ENCODE measurements around the gene GLT8D2.
"Not testable (repeated sequence)": the region's sequence is repeated elsewhere in the genome, so short reads cannot be mapped to it uniquely, and the experiment has no call there.

GLT8D2 gene

DNA sequence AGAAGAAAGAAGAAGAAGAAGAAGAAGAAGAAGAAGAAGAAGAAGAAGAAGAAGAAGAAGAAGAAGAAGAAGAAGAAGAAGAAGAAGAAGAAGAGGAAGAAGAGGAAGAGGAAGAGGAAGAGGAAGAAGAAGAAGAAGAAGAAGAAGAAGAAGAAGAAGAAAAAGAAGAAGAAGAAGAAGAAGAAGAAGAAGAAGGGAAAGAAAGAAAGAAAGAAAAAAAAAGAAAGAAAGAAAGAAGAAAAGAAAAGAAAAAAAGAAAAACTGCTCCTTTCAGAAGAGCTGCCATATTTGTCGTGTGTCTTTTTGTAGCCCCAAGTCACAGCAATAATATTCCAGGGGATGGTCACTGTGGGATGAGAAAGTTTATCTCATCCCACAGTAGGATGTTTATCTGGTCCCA lies 28.1 kb downstream of the GLT8D2 start:
- H3K14ac ChIP-seq (ENCODE audit: low read length); H3K36me3 ChIP-seq (replicated peaks in 1 of 2; ENCODE audit: control insufficient read depth in 2 of 2, insufficient read depth in 2 of 2, low read length in 2 of 2); H2AFZ ChIP-seq (ENCODE audit: low read length); H4K8ac ChIP-seq (ENCODE audit: low read depth, low read length); H2BK120ac ChIP-seq (ENCODE audit: low read depth, low read length); H2BK12ac ChIP-seq (ENCODE audit: low read length); H3K4me3 ChIP-seq (ENCODE audit: low read length in 2 of 2); H2BK15ac ChIP-seq (ENCODE audit: low read length); H3K79me1 ChIP-seq (ENCODE audit: low read depth, low read length); H2AK5ac ChIP-seq (ENCODE audit: low read depth, low read length); H3K27ac ChIP-seq (replicated peaks; ENCODE audit: low read length); H3K27me3 ChIP-seq (ENCODE audit: control insufficient read depth in 3 of 3, insufficient read depth in 3 of 3, low read depth in 1 of 3, low read length in 3 of 3); H3K18ac ChIP-seq (ENCODE audit: low read length); DNase-seq (ENCODE audit: low spot score); H3K4me2 ChIP-seq (ENCODE audit: insufficient read depth, low read length, poor library complexity, severe bottlenecking); H3K9me3 ChIP-seq (replicated peaks in 1 of 2; ENCODE audit: control insufficient read depth in 2 of 2, insufficient read depth in 1 of 2, low read depth in 1 of 2, low read length in 2 of 2); H3K23ac ChIP-seq (ENCODE audit: low read depth, low read length, poor library complexity); H3K4me1 ChIP-seq (ENCODE audit: control insufficient read depth in 2 of 2, insufficient read depth in 1 of 2, low read depth in 1 of 2, low read length in 2 of 2); H3K4ac ChIP-seq (ENCODE audit: low read length); H3K9ac ChIP-seq (ENCODE audit: low read depth, low read length, poor library complexity); H4K91ac ChIP-seq (ENCODE audit: low read depth, low read length, poor library complexity); H2BK5ac ChIP-seq (ENCODE audit: low read length): not testable (repeated sequence)
- WGBS, 2 donors (ENCODE audit: extremely low coverage in 2 of 2, insufficient read length in 2 of 2, insufficient replicate concordance in 1 of 2), result no CpG with 5 or more reads among the region's 1 CpG

- H3K18ac ChIP-seq (ENCODE audit: low read length), result no peak overlapping the region
- H4K8ac ChIP-seq (ENCODE audit: low read depth, low read length), result no peak overlapping the region
- no peak overlapping the region for H3K14ac ChIP-seq (ENCODE audit: low read length)
- no peak for DNase-seq (ENCODE audit: low spot score)
- no peaks in the 10 kb centered on the region for H3K79me1 ChIP-seq (ENCODE audit: low read depth, low read length)
- H4K91ac ChIP-seq (ENCODE audit: low read depth, low read length, poor library complexity), result no peak overlapping the region
- no peak overlapping the region for H2BK120ac ChIP-seq (ENCODE audit: low read depth, low read length)
- no peak overlapping the region for H3K27ac ChIP-seq (replicated peaks; ENCODE audit: low read length)
- no peak overlapping the region for H3K4me2 ChIP-seq (ENCODE audit: insufficient read depth, low read length, poor library complexity, severe bottlenecking)
- H3K36me3 ChIP-seq (replicated peaks in 1 of 2; ENCODE audit: control insufficient read depth in 2 of 2, insufficient read depth in 2 of 2, low read length in 2 of 2), result no peaks in the 10 kb centered on the region
- no peak overlapping the region for H3K4me3 ChIP-seq (ENCODE audit: low read length in 2 of 2)
- WGBS, 2 donors (ENCODE audit: extremely low coverage in 2 of 2, insufficient read length in 2 of 2, insufficient replicate concordance in 1 of 2), result no CpG with 5 or more reads among the region's 4 CpGs
- no peaks in the 10 kb centered on the region for H3K27me3 ChIP-seq (ENCODE audit: control insufficient read depth in 3 of 3, insufficient read depth in 3 of 3, low read depth in 1 of 3, low read length in 3 of 3)
- H2AK5ac ChIP-seq (ENCODE audit: low read depth, low read length), result no peak overlapping the region
- H3K4ac ChIP-seq (ENCODE audit: low read length), result no peak overlapping the region
- H3K9ac ChIP-seq (ENCODE audit: low read depth, low read length, poor library complexity), result no peak overlapping the region
- H3K4me1 ChIP-seq (ENCODE audit: control insufficient read depth in 2 of 2, insufficient read depth in 1 of 2, low read depth in 1 of 2, low read length in 2 of 2), result no peaks in the 10 kb centered on the region
- no peak overlapping the region for H2BK15ac ChIP-seq (ENCODE audit: low read length)
- H2AFZ ChIP-seq (ENCODE audit: low read length), result peak overlapping the region; percentile 15
- no peak overlapping the region for H2BK5ac ChIP-seq (ENCODE audit: low read length)
- H2BK12ac ChIP-seq (ENCODE audit: low read length), result no peak overlapping the region
- no peak overlapping the region for H3K23ac ChIP-seq (ENCODE audit: low read depth, low read length, poor library complexity)
- H3K9me3 ChIP-seq (replicated peaks in 1 of 2; ENCODE audit: control insufficient read depth in 2 of 2, insufficient read depth in 1 of 2, low read depth in 1 of 2, low read length in 2 of 2), result no peaks in the 10 kb centered on the region
Measured at GRCh38 chr12:104012331-104012730, 37.7 kb downstream of the GLT8D2 start.

DNA sequence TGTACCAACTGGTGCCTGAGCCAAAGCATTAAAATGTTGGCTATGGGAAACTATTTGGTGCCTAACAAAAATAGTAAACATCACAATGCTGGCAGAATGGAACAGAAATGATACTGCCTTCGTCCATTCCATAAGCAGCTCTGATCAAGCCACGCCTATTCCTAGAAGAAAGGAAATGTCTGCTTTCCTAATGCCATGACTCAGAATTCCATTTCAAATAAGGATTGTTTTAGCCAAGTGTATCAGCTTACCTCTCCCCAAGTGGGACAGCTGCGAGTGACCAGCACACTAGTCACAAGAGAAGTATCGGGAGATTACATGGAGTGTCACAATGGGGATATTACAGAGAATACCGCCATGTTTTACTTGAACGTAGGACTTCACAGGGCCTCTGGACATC lies 38.7 kb downstream of the GLT8D2 start:
- Histone ChIP-seq H2BK15ac (ENCODE audit: low read length) (no peak overlapping the region), H2AK5ac (ENCODE audit: low read depth, low read length) (no peak overlapping the region), H3K4ac (ENCODE audit: low read length) (no peak overlapping the region), H4K8ac (ENCODE audit: low read depth, low read length) (no peak overlapping the region), H3K23ac (ENCODE audit: low read depth, low read length, poor library complexity) (no peak overlapping the region), H3K14ac (ENCODE audit: low read length) (no peak overlapping the region), H2BK5ac (ENCODE audit: low read length) (no peak overlapping the region), H2AFZ (ENCODE audit: low read length) (no peak overlapping the region), H3K9ac (ENCODE audit: low read depth, low read length, poor library complexity) (no peak overlapping the region), H2BK12ac (ENCODE audit: low read length) (no peak overlapping the region), H4K91ac (ENCODE audit: low read depth, low read length, poor library complexity) (no peak overlapping the region), H2BK120ac (ENCODE audit: low read depth, low read length) (no peak overlapping the region), H3K9me3 (replicated peaks in 1 of 2; ENCODE audit: control insufficient read depth in 2 of 2, insufficient read depth in 1 of 2, low read depth in 1 of 2, low read length in 2 of 2) (no peaks in the 10 kb centered on the region), H3K79me1 (ENCODE audit: low read depth, low read length) (no peaks in the 10 kb centered on the region), H3K4me1 (ENCODE audit: control insufficient read depth in 2 of 2, insufficient read depth in 1 of 2, low read depth in 1 of 2, low read length in 2 of 2) (no peaks in the 10 kb centered on the region), H3K4me2 (ENCODE audit: insufficient read depth, low read length, poor library complexity, severe bottlenecking) (no peak overlapping the region), H3K4me3 (ENCODE audit: low read length in 2 of 2) (no peak overlapping the region), H3K36me3 (replicated peaks in 1 of 2; ENCODE audit: control insufficient read depth in 2 of 2, insufficient read depth in 2 of 2, low read length in 2 of 2) (no peaks in the 10 kb centered on the region), H3K27ac (replicated peaks; ENCODE audit: low read length) (no peak overlapping the region), H3K27me3 (ENCODE audit: control insufficient read depth in 3 of 3, insufficient read depth in 3 of 3, low read depth in 1 of 3, low read length in 3 of 3) (no peaks in the 10 kb centered on the region), H3K18ac (ENCODE audit: low read length) (no peak overlapping the region)
- WGBS, 2 donors (ENCODE audit: extremely low coverage in 2 of 2, insufficient read length in 2 of 2, insufficient replicate concordance in 1 of 2), result no CpG with 5 or more reads among the region's 6 CpGs
- no peak for DNase-seq (ENCODE audit: low spot score)

GRCh38 chr12:104010606-104011169 lies 39.3 kb downstream of the GLT8D2 start:
- Histone ChIP-seq H2BK5ac (ENCODE audit: low read length) (no peak overlapping the region), H2BK15ac (ENCODE audit: low read length) (no peak overlapping the region), H3K14ac (ENCODE audit: low read length) (no peak overlapping the region), H3K9me3 (replicated peaks in 1 of 2; ENCODE audit: control insufficient read depth in 2 of 2, insufficient read depth in 1 of 2, low read depth in 1 of 2, low read length in 2 of 2) (no peaks in the 10 kb centered on the region), H2AK5ac (ENCODE audit: low read depth, low read length) (no peak overlapping the region), H3K4me1 (ENCODE audit: control insufficient read depth in 2 of 2, insufficient read depth in 1 of 2, low read depth in 1 of 2, low read length in 2 of 2) (no peaks in the 10 kb centered on the region), H3K4me3 (ENCODE audit: low read length in 2 of 2) (no peak overlapping the region), H3K9ac (ENCODE audit: low read depth, low read length, poor library complexity) (no peak overlapping the region), H3K18ac (ENCODE audit: low read length) (no peak overlapping the region), H3K4me2 (ENCODE audit: insufficient read depth, low read length, poor library complexity, severe bottlenecking) (no peak overlapping the region), H3K36me3 (replicated peaks in 1 of 2; ENCODE audit: control insufficient read depth in 2 of 2, insufficient read depth in 2 of 2, low read length in 2 of 2) (no peaks in the 10 kb centered on the region), H4K91ac (ENCODE audit: low read depth, low read length, poor library complexity) (no peak overlapping the region), H4K8ac (ENCODE audit: low read depth, low read length) (no peak overlapping the region), H3K27me3 (ENCODE audit: control insufficient read depth in 3 of 3, insufficient read depth in 3 of 3, low read depth in 1 of 3, low read length in 3 of 3) (no peaks in the 10 kb centered on the region), H3K4ac (ENCODE audit: low read length) (no peak overlapping the region), H2BK12ac (ENCODE audit: low read length) (no peak overlapping the region), H3K27ac (replicated peaks; ENCODE audit: low read length) (no peak overlapping the region), H2AFZ (ENCODE audit: low read length) (no peak overlapping the region), H2BK120ac (ENCODE audit: low read depth, low read length) (no peak overlapping the region), H3K23ac (ENCODE audit: low read depth, low read length, poor library complexity) (no peak overlapping the region), H3K79me1 (ENCODE audit: low read depth, low read length) (no peaks in the 10 kb centered on the region)
- no peak for DNase-seq (ENCODE audit: low spot score)
- WGBS, 2 donors (ENCODE audit: extremely low coverage in 2 of 2, insufficient read length in 2 of 2, insufficient replicate concordance in 1 of 2), result no CpG with 5 or more reads among the region's 2 CpGs
